ENCODE results near the gene MFNG. TPM values are rescaled to one million over a fixed set of nuclear protein-coding genes. Genes with fewer than 3 reads are reported as not detected.

Gene MFNG
- total RNA-seq, 1 donor from 2014 or later = 4.7 TPM

DNA sequence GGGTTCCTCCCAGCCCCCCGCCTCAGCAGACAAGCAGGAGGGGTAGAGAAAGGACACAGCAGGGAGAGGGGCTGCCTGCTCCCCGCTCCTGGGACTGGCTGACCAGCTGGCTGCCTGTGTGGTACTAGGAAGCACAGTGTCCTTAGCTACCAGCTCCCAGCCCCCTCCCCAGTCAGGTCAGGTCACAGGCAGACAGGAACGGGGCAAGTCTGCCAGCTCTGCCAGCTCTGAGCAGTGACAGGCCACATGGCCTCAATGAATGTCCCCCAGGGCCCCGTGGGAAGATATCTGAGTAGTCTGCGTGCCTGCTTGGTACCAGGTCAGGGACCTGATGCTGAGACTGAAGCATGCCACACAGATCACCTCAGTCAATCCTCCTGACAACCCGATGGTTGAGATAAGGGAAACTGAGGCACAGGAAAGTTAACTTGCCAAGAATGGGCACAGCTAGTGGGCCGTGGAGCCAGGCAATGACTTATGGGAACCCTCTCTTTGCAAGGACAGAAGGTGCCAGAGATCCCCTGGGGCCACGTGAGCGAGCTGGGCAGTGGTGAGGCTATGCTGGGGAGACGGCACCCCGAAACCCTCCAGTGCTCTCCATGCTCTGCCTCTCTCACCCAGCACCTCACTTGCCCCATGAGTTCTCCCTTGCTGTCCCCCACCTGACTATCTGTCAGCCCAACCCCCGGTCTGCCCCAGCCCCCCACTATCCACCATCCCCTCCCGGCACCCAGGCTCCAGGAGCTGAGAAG is 13.8 kb upstream of the MFNG start:
- TF ChIP-seq, protein P1, sequence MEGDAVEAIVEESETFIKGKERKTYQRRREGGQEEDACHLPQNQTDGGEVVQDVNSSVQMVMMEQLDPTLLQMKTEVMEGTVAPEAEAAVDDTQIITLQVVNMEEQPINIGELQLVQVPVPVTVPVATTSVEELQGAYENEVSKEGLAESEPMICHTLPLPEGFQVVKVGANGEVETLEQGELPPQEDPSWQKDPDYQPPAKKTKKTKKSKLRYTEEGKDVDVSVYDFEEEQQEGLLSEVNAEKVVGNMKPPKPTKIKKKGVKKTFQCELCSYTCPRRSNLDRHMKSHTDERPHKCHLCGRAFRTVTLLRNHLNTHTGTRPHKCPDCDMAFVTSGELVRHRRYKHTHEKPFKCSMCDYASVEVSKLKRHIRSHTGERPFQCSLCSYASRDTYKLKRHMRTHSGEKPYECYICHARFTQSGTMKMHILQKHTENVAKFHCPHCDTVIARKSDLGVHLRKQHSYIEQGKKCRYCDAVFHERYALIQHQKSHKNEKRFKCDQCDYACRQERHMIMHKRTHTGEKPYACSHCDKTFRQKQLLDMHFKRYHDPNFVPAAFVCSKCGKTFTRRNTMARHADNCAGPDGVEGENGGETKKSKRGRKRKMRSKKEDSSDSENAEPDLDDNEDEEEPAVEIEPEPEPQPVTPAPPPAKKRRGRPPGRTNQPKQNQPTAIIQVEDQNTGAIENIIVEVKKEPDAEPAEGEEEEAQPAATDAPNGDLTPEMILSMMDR (conservative IDR thresholded peaks at IDR 0.05) = no peak
- H3K9me3 Mint-ChIP-seq = no peaks in the 10 kb centered on the region
- DNase-seq (ENCODE audit: low read depth, low spot score) = no peak
- peaks cover 17% of the 10 kb centered on the region for H3K4me1 Mint-ChIP-seq
- no peak overlapping the region for H3K27ac Mint-ChIP-seq (ENCODE audit: unreplicated experiment)
- H3K4me3 Mint-ChIP-seq = no peak overlapping the region
- H3K36me3 Mint-ChIP-seq (ENCODE audit: low read depth) = peaks cover 4% of the 10 kb centered on the region
- H3K27me3 Mint-ChIP-seq (ENCODE audit: low read depth) = no peaks in the 10 kb centered on the region

DNA sequence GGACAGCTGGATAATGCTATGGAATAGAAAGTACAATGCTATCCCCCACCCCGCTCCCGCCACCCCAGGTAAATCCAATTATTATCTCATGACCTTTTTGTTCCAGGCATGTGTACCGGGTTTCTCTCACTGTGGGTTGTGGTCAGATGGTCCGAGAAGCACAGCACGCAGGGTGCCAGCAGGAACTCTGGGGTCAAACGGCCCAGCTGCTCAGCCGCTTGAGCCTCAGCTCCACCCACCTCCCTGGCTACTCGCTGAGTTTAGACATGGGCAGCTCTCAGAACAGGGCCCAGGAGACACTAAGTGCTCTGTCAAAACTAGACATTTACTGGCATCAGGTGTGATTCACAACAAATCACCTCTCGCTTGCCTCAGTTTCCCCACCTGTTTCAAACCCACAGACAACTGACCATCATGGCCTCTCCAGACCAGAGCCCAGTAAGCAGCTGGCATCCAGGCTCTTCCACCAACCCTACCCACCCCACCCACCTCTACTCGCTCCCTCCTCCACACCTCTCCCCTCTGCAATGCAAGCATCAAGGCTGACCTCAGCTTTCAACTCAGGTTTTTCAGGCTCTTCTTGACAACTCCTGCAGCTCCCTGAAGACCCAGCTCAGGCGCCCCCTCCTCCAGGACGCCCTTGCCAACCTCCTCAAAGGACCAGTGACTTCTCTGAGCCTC is 13.0 kb upstream of the MFNG start:
- peak overlapping the region; percentile 35 for H3K27ac Mint-ChIP-seq (ENCODE audit: unreplicated experiment)
- no peak overlapping the region for H3K4me3 Mint-ChIP-seq
- H3K9me3 Mint-ChIP-seq = no peaks in the 10 kb centered on the region
- no peaks in the 10 kb centered on the region for H3K36me3 Mint-ChIP-seq (ENCODE audit: low read depth)
- H3K27me3 Mint-ChIP-seq (ENCODE audit: low read depth) = no peaks in the 10 kb centered on the region
- peaks cover 17% of the 10 kb centered on the region for H3K4me1 Mint-ChIP-seq
- DNase-seq (ENCODE audit: low read depth, low spot score) = no peak
- TF ChIP-seq, protein P1 (conservative IDR thresholded peaks at IDR 0.05) = no peak

DNA sequence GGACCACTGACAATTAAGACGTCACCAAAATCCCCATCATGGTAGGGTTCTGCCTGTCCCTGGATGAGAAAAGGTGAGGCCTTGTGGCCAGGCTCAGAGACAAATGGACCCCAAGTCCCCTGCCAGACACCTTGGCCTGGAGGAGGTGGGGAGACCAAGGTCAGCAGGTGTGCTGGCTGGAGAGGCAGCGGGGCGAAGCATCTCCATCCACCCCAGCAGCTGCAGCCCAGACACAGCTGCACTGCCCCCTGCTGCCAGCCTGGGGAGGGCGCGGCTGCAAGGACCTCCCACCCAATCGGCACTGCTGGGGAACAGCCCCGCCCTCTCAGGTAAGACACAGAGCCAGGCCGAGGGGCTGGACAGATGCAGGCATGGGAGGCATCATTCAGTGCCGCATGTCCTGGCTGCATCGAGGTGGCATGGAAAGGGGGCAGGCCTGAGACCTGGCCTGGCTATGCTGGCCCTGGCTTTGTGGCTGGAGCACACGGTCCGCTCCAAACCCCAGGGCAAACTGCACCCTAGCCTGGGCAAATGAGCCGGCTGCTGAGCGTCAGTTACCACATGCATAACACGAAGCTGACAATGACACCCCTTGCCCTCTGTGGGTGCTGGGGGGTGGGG is 12.2 kb upstream of the MFNG start:
- no peaks in the 10 kb centered on the region for H3K9me3 Mint-ChIP-seq
- DNase-seq (ENCODE audit: low read depth, low spot score) = peak; percentile 47
- TF ChIP-seq, protein P1 (conservative IDR thresholded peaks at IDR 0.05) = peak; percentile 67
- H3K36me3 Mint-ChIP-seq (ENCODE audit: low read depth) = no peaks in the 10 kb centered on the region
- H3K4me3 Mint-ChIP-seq = no peak overlapping the region
- H3K27ac Mint-ChIP-seq (ENCODE audit: unreplicated experiment) = no peak overlapping the region
- no peaks in the 10 kb centered on the region for H3K27me3 Mint-ChIP-seq (ENCODE audit: low read depth)
- peaks cover 17% of the 10 kb centered on the region for H3K4me1 Mint-ChIP-seq

DNA sequence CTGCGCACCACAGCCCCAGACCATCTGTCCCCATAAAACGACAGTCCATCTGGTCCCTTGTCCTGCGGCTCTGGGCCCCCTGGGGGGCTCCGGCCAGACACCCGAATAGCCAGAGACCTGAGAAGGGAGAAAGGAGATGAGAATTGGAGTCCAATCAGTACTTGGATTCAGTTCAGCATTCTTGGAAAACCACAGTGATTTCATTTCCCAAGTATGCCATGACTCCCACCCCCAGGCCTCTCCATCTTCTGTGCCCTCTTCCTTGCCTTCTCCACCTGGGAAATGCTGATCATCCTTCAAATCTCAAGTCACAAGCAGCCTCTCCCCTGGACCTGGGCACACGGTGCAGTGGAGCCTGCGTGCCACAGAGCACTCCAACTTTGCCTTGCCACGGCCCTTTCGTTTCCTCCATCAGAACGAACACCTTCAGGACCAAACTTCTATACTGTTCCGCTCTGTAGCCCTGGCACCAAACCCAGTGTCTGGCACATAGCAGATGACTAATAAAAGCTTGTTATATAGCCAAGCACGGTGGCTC is 10.9 kb upstream of the MFNG start:
- no peaks in the 10 kb centered on the region for H3K36me3 Mint-ChIP-seq (ENCODE audit: low read depth)
- H3K27me3 Mint-ChIP-seq (ENCODE audit: low read depth) = no peaks in the 10 kb centered on the region
- H3K9me3 Mint-ChIP-seq = no peaks in the 10 kb centered on the region
- TF ChIP-seq, protein P1 (conservative IDR thresholded peaks at IDR 0.05) = no peak
- H3K4me3 Mint-ChIP-seq = no peak overlapping the region
- DNase-seq (ENCODE audit: low read depth, low spot score) = no peak
- no peak overlapping the region for H3K27ac Mint-ChIP-seq (ENCODE audit: unreplicated experiment)
- peaks cover 21% of the 10 kb centered on the region for H3K4me1 Mint-ChIP-seq

DNA sequence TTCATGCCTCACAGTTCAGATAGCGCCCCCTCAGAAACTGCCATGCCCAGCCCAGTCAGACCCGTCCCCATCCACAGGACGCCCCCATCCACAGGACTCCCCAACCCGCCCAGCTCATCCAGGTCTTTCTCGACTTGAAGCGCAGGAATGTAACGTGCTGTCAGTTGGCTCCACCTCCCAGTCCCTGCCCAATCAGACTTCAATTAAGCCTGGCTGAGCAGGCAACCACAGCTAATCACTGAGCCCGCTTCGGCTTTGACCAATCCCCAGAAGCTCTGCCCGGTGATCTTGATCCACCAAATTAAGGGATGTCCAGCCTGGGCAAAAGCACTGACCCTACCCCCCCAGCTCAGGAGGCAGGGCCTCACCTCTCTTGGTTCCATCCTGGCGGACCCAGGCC is 10.5 kb upstream of the MFNG start:
- TF ChIP-seq, protein P1 (conservative IDR thresholded peaks at IDR 0.05) = no peak
- no peak overlapping the region for H3K4me3 Mint-ChIP-seq
- DNase-seq (ENCODE audit: low read depth, low spot score) = no peak
- no peaks in the 10 kb centered on the region for H3K27me3 Mint-ChIP-seq (ENCODE audit: low read depth)
- no peak overlapping the region for H3K27ac Mint-ChIP-seq (ENCODE audit: unreplicated experiment)
- H3K36me3 Mint-ChIP-seq (ENCODE audit: low read depth) = no peaks in the 10 kb centered on the region
- H3K9me3 Mint-ChIP-seq = no peaks in the 10 kb centered on the region
- peaks cover 17% of the 10 kb centered on the region for H3K4me1 Mint-ChIP-seq
